AG04450 (cell line): Measurements from ENCODE around the gene CNOT8. TPM values are rescaled to one million over a fixed set of nuclear protein-coding genes. Genes with fewer than 3 reads are reported as not detected.
"Not testable (repeated sequence)": the region's sequence is repeated elsewhere in the genome, so short reads cannot be mapped to it uniquely, and the experiment has no call there.

Experiments
- CTCF ChIA-PET: fragments of 300-600, 350-600 bp; formaldehyde crosslinking; extraction: SDS; loops from one replicate; lab custom pipeline; 2022; ENCODE audit warnings: antibody characterized with exemption, inconsistent platforms; lab: Charles Lee
- POLR2A ChIA-PET: fragments of 350-600 bp; formaldehyde crosslinking; extraction: SDS; loops from one replicate; lab custom pipeline; 2021; ENCODE audit warnings: antibody characterized with exemption, inconsistent platforms; lab: Yijun Ruan, JAX
- DNase-seq: peaks from one replicate; pipeline ENCODE4 v3.0.0-alpha.2; 2011; ENCODE audit warnings: low read depth, low spot score
- H3K27ac ChIP-seq: one replicate; pipeline ENCODE4 v1.5.1; 2012; ENCODE audit warnings: low read depth, low read length, control low read depth
- H3K27me3 ChIP-seq: one replicate; pipeline ENCODE4 v1.6.0; 2012; ENCODE audit warnings: low read length; ENCODE audit not compliant: control insufficient read depth, insufficient read depth
- H3K4me3 ChIP-seq: 2 replicates; pipeline ENCODE4 v1.5.1; 2011; ENCODE audit warnings: mild to moderate bottlenecking, low read depth, low read length, control low read depth
- H3K9me3 ChIP-seq: 2 replicates; pipeline ENCODE4 v1.5.1; 2012; ENCODE audit warnings: low read length; ENCODE audit not compliant: control insufficient read depth, insufficient read depth
- polyA plus RNA-seq: library from polyadenylated mRNA; depleted of rRNA; stranded (reverse); fragments of >200 nt; gene quantifications from 2 replicates; pipeline ENCODE4 v1.2.3, GENCODE V29; 2011; rRNA removed
- small RNA-seq: library from RNA; depleted of rRNA; stranded (forward); fragments of <200 nt; gene quantifications from one replicate; pipeline ENCODE3, GENCODE V24; 2012; ENCODE audit warnings: low read depth; ENCODE audit not compliant: insufficient read length
- TF ChIP-seq, protein P1 (sequence below): IDR thresholded peaks from 2 replicates; pipeline ENCODE4 v1.5.1; 2011; ENCODE audit warnings: low read depth, low read length, control low read depth, inconsistent platforms

The CNOT8 gene
- polyA plus RNA-seq, 1 experiment = 51.8 TPM

DNA sequence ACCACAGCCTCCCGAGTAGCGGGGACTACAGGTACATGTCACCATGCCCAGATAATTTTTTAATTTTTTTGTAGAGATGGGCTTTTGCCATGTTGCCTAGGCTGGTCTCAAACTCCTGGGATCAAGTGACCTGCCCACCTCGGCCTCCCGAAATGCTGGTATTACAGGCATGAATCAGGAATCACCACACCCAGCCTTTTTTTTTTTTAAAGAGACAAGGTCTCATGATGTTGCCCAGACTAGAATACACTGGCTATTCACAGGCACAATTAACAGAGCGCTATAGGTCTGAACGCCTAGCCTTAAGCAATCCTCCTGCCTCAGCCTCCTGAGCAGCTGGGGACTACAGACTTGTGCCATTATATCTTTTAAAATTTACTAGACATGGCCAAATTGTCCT is 43.5 kb downstream of the CNOT8 start:
- ChIA-PET CTCF (no interaction called here), POLR2A (no interaction called here)
- no peaks in the 10 kb centered on the region for H3K27me3 ChIP-seq
- no peak overlapping the region for H3K4me3 ChIP-seq
- no peak overlapping the region for H3K27ac ChIP-seq
- H3K9me3 ChIP-seq = no peaks in the 10 kb centered on the region
- TF ChIP-seq, protein P1, sequence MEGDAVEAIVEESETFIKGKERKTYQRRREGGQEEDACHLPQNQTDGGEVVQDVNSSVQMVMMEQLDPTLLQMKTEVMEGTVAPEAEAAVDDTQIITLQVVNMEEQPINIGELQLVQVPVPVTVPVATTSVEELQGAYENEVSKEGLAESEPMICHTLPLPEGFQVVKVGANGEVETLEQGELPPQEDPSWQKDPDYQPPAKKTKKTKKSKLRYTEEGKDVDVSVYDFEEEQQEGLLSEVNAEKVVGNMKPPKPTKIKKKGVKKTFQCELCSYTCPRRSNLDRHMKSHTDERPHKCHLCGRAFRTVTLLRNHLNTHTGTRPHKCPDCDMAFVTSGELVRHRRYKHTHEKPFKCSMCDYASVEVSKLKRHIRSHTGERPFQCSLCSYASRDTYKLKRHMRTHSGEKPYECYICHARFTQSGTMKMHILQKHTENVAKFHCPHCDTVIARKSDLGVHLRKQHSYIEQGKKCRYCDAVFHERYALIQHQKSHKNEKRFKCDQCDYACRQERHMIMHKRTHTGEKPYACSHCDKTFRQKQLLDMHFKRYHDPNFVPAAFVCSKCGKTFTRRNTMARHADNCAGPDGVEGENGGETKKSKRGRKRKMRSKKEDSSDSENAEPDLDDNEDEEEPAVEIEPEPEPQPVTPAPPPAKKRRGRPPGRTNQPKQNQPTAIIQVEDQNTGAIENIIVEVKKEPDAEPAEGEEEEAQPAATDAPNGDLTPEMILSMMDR = no peak
- DNase-seq = no peak

DNA sequence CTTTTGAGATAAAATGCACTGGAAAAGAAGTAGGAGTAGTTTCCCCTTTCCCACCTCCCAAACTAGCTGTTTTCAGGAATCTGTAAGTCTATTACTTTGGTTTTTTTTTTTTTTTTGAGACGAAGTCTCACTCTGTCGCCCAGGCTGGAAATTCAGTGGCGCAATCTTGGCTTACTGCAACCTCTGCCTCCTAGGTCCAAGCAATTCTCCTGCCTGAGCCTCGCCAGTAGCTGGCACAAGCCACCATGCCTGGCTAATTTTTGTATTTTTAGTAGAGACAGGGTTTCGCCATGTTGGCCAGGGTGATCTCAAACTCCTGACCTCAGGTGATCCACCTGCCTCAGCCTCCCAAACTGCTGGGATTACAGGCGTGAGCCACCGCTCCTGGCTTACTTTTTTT is 47.2 kb downstream of the CNOT8 start:
- CTCF ChIA-PET = interaction anchor here (0.7 kb wide), 1 partner anchor 204 kb away, joined by 5 read pairs; no protein-coding TSS in a partner anchor

DNA sequence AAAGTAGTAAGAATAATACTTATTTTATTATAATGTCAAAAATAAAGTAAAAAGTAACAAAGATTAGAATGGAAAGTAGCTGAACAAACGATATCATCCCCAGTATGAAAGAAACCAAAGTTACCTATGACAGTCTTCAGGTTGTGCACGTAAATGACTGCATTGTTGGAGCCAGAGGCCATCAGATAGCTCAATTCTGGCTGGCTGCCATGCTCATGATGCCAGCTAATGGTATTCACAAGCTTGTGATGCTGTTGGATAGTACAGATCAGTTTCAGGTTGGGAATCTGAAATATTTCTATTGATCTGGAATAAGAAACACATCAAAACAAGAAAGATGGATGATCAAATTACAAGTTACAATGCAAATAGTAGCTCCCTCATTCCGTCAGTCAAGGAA is 58.4 kb downstream of the CNOT8 start:
- no peaks in the 10 kb centered on the region for H3K27me3 ChIP-seq
- TF ChIP-seq, protein P1 = no peak
- H3K4me3 ChIP-seq = no peak overlapping the region
- no peak overlapping the region for H3K27ac ChIP-seq
- no peaks in the 10 kb centered on the region for H3K9me3 ChIP-seq
- ChIA-PET POLR2A (no interaction called here), CTCF (interaction anchor here (0.6 to 1.3 kb wide), 3 partner anchors 20 to 129 kb away, joined by 3 to 11 read pairs (median 4); no protein-coding TSS in a partner anchor)
- DNase-seq = no peak

More for the DNA sequence above, 47.2 kb downstream of the CNOT8 start:
- H3K27me3 ChIP-seq, H3K4me3 ChIP-seq, H3K27ac ChIP-seq, DNase-seq, H3K9me3 ChIP-seq, POLR2A ChIA-PET: not testable (repeated sequence)

DNA sequence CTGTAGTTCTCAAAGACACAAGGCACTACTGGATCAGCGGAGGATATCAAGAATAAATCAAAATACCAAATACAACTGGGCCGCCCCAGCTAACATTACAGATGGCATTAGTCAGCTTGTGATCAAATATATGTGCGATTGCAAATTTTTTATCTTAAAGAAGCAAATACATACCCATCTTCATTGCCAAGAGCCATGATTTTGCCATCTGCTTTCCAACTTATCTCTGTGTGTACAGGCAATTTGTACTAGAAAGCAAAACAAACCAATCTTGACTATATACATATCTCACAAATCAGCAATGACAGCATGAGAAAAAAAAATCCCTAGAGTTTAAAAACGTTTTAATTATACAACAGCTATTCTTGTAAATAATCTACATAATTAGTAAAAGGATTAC is 59.3 kb downstream of the CNOT8 start:
- POLR2A ChIA-PET = no interaction called here

DNA sequence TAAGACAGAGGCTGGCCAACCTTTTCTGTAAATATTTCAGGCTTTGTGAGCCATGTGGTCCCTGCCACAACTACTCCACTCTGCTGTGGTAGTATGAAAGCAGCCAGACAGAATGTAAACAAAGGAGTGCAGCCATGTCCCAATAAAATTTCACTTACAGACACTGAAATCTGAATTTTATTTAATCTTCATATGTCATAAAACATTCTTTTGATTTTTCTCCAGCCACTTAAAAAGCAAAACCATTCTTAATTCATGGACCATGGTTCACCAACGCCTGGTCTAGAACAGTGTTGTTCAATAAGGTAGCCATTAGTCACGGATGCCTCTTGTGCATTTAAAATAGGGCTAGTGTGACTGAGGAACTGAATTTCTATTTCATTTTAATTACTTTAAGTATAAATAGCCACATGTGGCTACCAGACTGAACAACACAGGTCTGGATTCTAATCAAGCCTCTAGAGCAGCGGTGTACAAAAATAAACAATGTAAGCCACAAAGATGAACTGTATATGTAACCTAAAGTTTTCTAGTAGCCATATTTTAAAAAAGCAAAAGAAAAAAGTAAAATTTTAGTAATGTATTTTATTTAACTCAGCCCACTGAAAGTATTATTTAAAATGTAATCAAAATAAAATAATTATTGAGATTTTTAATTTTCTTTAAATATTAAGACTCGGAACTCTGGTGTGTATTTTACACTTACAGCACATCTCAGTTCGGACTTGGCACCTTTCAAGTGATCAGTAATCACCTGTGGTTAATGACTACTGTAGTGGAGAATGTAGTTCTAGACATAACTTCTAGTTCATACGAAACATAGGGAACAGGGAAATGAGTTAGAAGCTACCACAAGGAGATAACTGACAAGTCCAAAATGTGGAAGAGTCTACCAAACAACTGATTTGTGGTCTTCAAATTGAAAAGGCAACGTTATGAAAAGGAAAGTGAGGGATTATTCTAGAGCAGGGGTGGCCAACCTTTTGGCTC is 65.3 kb downstream of the CNOT8 start:
- Histone ChIP-seq H3K27ac (no peak overlapping the region), H3K4me3 (no peak overlapping the region), H3K27me3 (no peaks in the 10 kb centered on the region), H3K9me3 (no peaks in the 10 kb centered on the region)
- DNase-seq = no peak
- CTCF ChIA-PET = interaction anchor here (1.0 kb wide), 1 partner anchor 22 kb away, joined by 3 read pairs; no protein-coding TSS in a partner anchor
- POLR2A ChIA-PET = interaction anchor here (0.9 kb wide), 1 partner anchor 15 kb away, joined by 4 read pairs; no protein-coding TSS in a partner anchor
- TF ChIP-seq, protein P1 = no peak

More for the DNA sequence above, 59.3 kb downstream of the CNOT8 start:
- Histone ChIP-seq H3K27ac (no peak overlapping the region), H3K9me3 (no peaks in the 10 kb centered on the region), H3K4me3 (no peak overlapping the region), H3K27me3 (no peaks in the 10 kb centered on the region)
- CTCF ChIA-PET = no interaction called here
- TF ChIP-seq, protein P1 = no peak
- no peak for DNase-seq

Small RNA genes lying within 50 kb of the gene (small RNA-seq; reads per million reads assigned to genes)
- not detected for gene MIR378H

Other genes with a start within 250 kb of the CNOT8 start
- 54.9 and 64.9 TPM in 2 replicates for gene LARP1, start 103.2 kb upstream of the CNOT8 start, polyA plus RNA-seq
- gene FAXDC2, start 8.0 kb upstream of the CNOT8 start, polyA plus RNA-seq = 21.1 and 22.7 TPM in 2 replicates
- 10.0 and 10.7 TPM in 2 replicates for gene GEMIN5, start 79.6 kb downstream of the CNOT8 start, polyA plus RNA-seq
- 47.3 and 50.4 TPM in 2 replicates for gene MRPL22, start 82.4 kb downstream of the CNOT8 start, polyA plus RNA-seq
- 0.02 TPM in 1 of 2 replicates, not detected in the other for gene KIF4B, start 155.1 kb downstream of the CNOT8 start, polyA plus RNA-seq